Type B pancreatic cell (in vitro differentiated cells): ENCODE measurements around the gene EIF2S2. TPM values are rescaled to one million over a fixed set of nuclear protein-coding genes. Genes with fewer than 3 reads are reported as not detected.

Experiments used
- DNase-seq: peaks from one replicate; pipeline ENCODE4 v3.0.0; 2021; ENCODE audit warnings: mixed read lengths; ENCODE audit not compliant: unreplicated experiment; ENCODE audit errors: extremely low spot score
- H3K27ac Mint-ChIP-seq: 2 replicates; pipeline ENCODE4 v1.8.0; 2021; ENCODE audit warnings: mild to moderate bottlenecking, mixed read lengths
- H3K27me3 Mint-ChIP-seq: 2 replicates; pipeline ENCODE4 v1.8.0; 2021; ENCODE audit warnings: mixed read lengths
- H3K36me3 Mint-ChIP-seq: 2 replicates; pipeline ENCODE4 v1.8.0; 2021; ENCODE audit warnings: mixed read lengths
- H3K4me1 Mint-ChIP-seq: one replicate; pipeline ENCODE4 v1.8.0; 2021; ENCODE audit warnings: mixed read lengths; ENCODE audit not compliant: unreplicated experiment
- H3K4me3 Mint-ChIP-seq: 2 replicates; pipeline ENCODE4 v1.8.0; 2021; ENCODE audit warnings: mild to moderate bottlenecking, mixed read lengths
- H3K9me3 Mint-ChIP-seq: 2 replicates; pipeline ENCODE4 v1.8.0; 2021; ENCODE audit warnings: mixed read lengths
- total RNA-seq: library from RNA; stranded (reverse); gene quantifications from 2 replicates; pipeline ENCODE4 v1.2.1, GENCODE V29; 2021; ENCODE audit warnings: low replicate concordance
- TF ChIP-seq, protein P1 (sequence below): fragments of 200-600 bp; sonication (generic); conservative IDR thresholded peaks from 2 replicates; pipeline ENCODE4 v1.5.0; 2021; ENCODE audit warnings: antibody characterized with exemption, mild to moderate bottlenecking

Gene EIF2S2
- total RNA-seq, 1 donor from 2014 or later = 87.8 TPM

DNA sequence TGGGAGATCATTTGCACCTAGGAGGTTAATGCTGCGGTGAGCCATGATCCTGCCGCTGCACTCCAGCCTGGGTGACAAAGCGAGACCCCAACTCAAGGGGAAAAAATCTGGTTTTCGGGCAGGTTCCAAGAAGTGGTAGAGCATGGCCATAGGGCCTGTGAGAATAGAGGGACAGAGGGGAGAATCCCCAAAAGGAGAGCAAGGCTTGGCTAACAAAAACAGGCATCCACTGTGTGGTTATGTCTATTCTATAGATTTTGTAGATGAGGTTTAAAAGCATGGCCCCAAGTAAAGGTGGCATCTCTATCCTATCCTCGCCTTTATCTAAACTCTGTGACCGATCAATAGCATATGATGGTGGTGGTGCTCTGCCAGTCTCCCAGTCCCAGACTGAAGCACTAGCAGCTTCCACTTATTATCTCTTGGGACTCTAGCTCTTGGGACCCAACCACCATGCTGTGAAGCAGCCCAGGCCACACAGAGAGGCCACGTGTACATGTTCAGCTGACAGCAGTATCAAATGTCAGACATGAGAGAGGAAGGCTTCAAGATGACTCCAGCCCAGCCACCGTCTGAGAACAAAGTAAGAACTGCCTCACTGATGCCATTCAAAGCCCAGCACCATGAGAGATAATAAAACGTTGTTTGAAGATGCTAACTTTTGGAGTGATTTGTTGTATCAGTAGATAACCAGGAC lies 27.7 kb downstream of the EIF2S2 start:
- Mint-ChIP-seq H3K4me3 (no peak overlapping the region), H3K9me3 (no peaks in the 10 kb centered on the region), H3K27ac (peak overlapping the region; percentile 20), H3K27me3 (no peaks in the 10 kb centered on the region), H3K4me1 (peaks cover 7% of the 10 kb centered on the region), H3K36me3 (peaks cover 38% of the 10 kb centered on the region)
- no peak for DNase-seq
- TF ChIP-seq, protein P1, sequence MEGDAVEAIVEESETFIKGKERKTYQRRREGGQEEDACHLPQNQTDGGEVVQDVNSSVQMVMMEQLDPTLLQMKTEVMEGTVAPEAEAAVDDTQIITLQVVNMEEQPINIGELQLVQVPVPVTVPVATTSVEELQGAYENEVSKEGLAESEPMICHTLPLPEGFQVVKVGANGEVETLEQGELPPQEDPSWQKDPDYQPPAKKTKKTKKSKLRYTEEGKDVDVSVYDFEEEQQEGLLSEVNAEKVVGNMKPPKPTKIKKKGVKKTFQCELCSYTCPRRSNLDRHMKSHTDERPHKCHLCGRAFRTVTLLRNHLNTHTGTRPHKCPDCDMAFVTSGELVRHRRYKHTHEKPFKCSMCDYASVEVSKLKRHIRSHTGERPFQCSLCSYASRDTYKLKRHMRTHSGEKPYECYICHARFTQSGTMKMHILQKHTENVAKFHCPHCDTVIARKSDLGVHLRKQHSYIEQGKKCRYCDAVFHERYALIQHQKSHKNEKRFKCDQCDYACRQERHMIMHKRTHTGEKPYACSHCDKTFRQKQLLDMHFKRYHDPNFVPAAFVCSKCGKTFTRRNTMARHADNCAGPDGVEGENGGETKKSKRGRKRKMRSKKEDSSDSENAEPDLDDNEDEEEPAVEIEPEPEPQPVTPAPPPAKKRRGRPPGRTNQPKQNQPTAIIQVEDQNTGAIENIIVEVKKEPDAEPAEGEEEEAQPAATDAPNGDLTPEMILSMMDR = no peak

DNA sequence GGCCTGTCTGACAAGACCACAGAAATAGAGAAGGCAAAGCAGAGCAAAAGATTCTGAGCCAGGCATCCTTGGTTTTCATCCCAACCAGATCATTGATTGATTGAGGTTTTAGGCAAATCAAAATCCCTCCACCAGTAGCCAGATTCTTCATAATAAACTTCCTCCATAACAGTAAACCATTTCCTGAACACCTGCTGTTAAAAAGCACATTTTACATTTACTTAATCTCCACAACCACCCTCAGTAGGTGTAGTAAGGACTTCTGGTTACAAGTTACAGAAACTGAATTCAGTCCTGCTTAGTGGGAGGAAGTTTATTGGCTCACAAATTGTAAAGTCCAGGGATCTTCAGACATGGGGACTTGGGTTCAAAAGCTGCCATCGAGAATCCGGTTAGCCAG lies 28.3 kb downstream of the EIF2S2 start:
- Mint-ChIP-seq H3K4me3 (no peak overlapping the region), H3K4me1 (peaks cover 7% of the 10 kb centered on the region), H3K27ac (peak overlapping the region; percentile 50), H3K36me3 (peaks cover 39% of the 10 kb centered on the region), H3K9me3 (no peaks in the 10 kb centered on the region), H3K27me3 (no peaks in the 10 kb centered on the region)
- TF ChIP-seq, protein P1 = no peak
- DNase-seq = no peak

DNA sequence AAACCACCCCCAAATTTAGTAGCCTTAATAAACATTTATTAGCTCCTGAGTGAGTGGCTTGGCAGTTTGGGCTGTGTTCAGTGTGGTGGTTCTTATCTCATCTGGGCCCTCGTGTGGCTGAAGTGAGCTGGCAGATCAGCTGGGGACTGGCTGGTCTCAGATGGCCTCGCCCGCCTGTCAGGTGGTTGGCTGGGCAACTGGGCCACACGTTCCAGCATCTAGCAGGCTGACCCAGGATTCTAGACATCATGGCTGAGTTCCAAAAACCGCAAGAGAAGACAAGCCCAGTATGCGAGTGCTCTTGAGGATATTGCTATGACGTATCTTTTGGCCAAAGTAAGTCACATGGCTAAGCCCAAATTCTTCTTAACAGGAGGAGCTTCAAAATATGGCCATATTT lies 28.9 kb downstream of the EIF2S2 start:
- peaks cover 7% of the 10 kb centered on the region for H3K4me1 Mint-ChIP-seq
- no peaks in the 10 kb centered on the region for H3K9me3 Mint-ChIP-seq
- H3K27me3 Mint-ChIP-seq = no peaks in the 10 kb centered on the region
- no peak overlapping the region for H3K4me3 Mint-ChIP-seq
- no peak for DNase-seq
- H3K27ac Mint-ChIP-seq = peak overlapping the region; percentile 50
- H3K36me3 Mint-ChIP-seq = peaks cover 40% of the 10 kb centered on the region
- TF ChIP-seq, protein P1 = no peak

DNA sequence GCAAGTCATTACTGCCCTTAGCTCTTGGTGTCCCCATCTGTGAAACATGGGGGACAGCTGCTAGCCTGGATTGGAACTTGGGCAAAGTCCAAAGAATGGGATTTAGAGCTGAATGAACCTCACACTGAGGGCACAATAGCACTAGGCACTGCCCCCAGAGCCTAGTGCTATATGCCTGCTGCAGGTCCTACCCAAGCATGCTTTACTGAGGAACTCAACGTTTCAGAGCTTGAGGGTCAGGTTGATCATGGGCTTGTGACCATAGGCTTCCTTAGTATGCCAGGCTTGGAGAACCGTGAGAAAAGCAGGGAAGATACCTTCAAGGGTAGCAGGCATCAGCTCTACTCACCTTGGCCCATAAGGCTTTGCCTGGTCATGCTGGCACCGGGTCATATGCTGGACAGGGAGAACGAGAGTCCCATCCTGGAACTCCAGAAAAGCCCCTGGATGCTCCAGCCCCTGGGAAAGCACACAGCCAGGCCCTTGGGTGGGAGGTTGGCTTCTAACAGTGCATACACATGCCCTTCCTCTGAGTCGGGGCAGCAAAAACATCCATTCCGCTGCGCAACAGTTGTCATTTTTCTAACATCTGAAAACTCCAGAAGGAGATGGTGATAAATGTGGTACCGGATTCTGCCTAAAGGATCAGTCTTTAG lies 29.7 kb downstream of the EIF2S2 start:
- DNase-seq = no peak
- no peak overlapping the region for H3K27ac Mint-ChIP-seq
- peaks cover 7% of the 10 kb centered on the region for H3K4me1 Mint-ChIP-seq
- TF ChIP-seq, protein P1 = no peak
- no peaks in the 10 kb centered on the region for H3K9me3 Mint-ChIP-seq
- no peaks in the 10 kb centered on the region for H3K27me3 Mint-ChIP-seq
- H3K36me3 Mint-ChIP-seq = peaks cover 36% of the 10 kb centered on the region
- H3K4me3 Mint-ChIP-seq = no peak overlapping the region

DNA sequence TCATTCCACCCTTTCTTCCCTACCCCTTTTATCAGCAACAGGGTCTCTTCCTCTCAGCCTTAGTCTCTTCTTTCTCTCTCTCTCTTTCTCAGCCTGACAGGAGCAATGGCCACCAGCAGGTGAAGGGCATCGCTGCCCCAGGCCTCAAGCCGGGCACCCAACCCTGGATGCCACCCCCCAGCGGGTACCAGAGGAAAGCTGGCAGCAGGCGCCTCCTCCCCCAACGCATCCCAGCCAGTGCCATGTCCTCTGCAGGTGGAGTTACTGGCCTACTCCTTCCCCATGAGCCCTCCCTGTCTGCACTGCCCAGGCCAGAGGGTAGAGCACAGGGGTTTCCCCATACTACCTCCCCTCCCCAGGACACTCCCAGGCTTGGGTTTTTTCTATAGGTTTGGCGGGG lies 32.2 kb downstream of the EIF2S2 start:
- Mint-ChIP-seq H3K9me3 (no peaks in the 10 kb centered on the region), H3K4me1 (peaks cover 7% of the 10 kb centered on the region), H3K27ac (no peak overlapping the region), H3K4me3 (no peak overlapping the region), H3K36me3 (peaks cover 32% of the 10 kb centered on the region), H3K27me3 (no peaks in the 10 kb centered on the region)
- TF ChIP-seq, protein P1 = no peak
- no peak for DNase-seq
